ENCODE results near the gene STAT5A. TPM values are rescaled to one million over a fixed set of nuclear protein-coding genes. Genes with fewer than 3 reads are reported as not detected.
A peak's percentile ranks its signal among the peaks of the same experiment; 100 is the strongest.

Gene STAT5A
- total RNA-seq, 1 donor from 2014 or later = 1.3 TPM

- Histone ChIP-seq H3K4me3 (ENCODE audit: low read depth, low read length) (no peak overlapping the region), H3K27me3 (ENCODE audit: control insufficient read depth, insufficient read depth, low read length) (no peaks in the 10 kb centered on the region), H3K36me3 (ENCODE audit: control insufficient read depth, insufficient read depth, low read length) (peaks cover 36% of the 10 kb centered on the region)
- no peak for TF ChIP-seq CTCF (IDR thresholded peaks at IDR 0.05; ENCODE audit: insufficient read depth, low read length, severe bottlenecking)
- FAIRE-seq (no peak), DNase-seq (ENCODE audit: low read depth) (no peak)
Observed at GRCh38 chr17:42342242-42343008, 54.1 kb downstream of the STAT5A start.

GRCh38 chr17:42345396-42346073 is 57.2 kb downstream of the STAT5A start:
- no peak for DNase-seq (ENCODE audit: low read depth)
- H3K4me3 ChIP-seq (ENCODE audit: low read depth, low read length) = no peak overlapping the region
- peaks cover 25% of the 10 kb centered on the region for H3K36me3 ChIP-seq (ENCODE audit: control insufficient read depth, insufficient read depth, low read length)
- H3K27me3 ChIP-seq (ENCODE audit: control insufficient read depth, insufficient read depth, low read length) = no peaks in the 10 kb centered on the region
- no peak for TF ChIP-seq CTCF (IDR thresholded peaks at IDR 0.05; ENCODE audit: insufficient read depth, low read length, severe bottlenecking)
- no peak for FAIRE-seq

- no peak for DNase-seq (ENCODE audit: low read depth)
- H3K4me3 ChIP-seq (ENCODE audit: low read depth, low read length) = no peak overlapping the region
- peaks cover 19% of the 10 kb centered on the region for H3K36me3 ChIP-seq (ENCODE audit: control insufficient read depth, insufficient read depth, low read length)
- no peaks in the 10 kb centered on the region for H3K27me3 ChIP-seq (ENCODE audit: control insufficient read depth, insufficient read depth, low read length)
- TF ChIP-seq CTCF (IDR thresholded peaks at IDR 0.05; ENCODE audit: insufficient read depth, low read length, severe bottlenecking) = no peak
- FAIRE-seq = no peak
Observed at GRCh38 chr17:42346481-42346880, 58.2 kb downstream of the STAT5A start.

GRCh38 chr17:42347198-42347597 is 58.9 kb downstream of the STAT5A start:
- peaks cover 15% of the 10 kb centered on the region for H3K36me3 ChIP-seq (ENCODE audit: control insufficient read depth, insufficient read depth, low read length)
- no peak for TF ChIP-seq CTCF (IDR thresholded peaks at IDR 0.05; ENCODE audit: insufficient read depth, low read length, severe bottlenecking)
- no peak overlapping the region for H3K4me3 ChIP-seq (ENCODE audit: low read depth, low read length)
- no peak for FAIRE-seq
- peak; percentile 77 for DNase-seq (ENCODE audit: low read depth)
- H3K27me3 ChIP-seq (ENCODE audit: control insufficient read depth, insufficient read depth, low read length) = no peaks in the 10 kb centered on the region

- no peak for TF ChIP-seq CTCF (IDR thresholded peaks at IDR 0.05; ENCODE audit: insufficient read depth, low read length, severe bottlenecking)
- Histone ChIP-seq H3K36me3 (ENCODE audit: control insufficient read depth, insufficient read depth, low read length) (peaks cover 12% of the 10 kb centered on the region), H3K27me3 (ENCODE audit: control insufficient read depth, insufficient read depth, low read length) (no peaks in the 10 kb centered on the region), H3K4me3 (ENCODE audit: low read depth, low read length) (no peak overlapping the region)
- FAIRE-seq (no peak), DNase-seq (ENCODE audit: low read depth) (no peak)
Observed at GRCh38 chr17:42347606-42348005, 59.3 kb downstream of the STAT5A start.

All from bronchial epithelial cell (primary cell).